H1 (cell line): ENCODE measurements around the gene CEMP1. TPM values are rescaled to one million over a fixed set of nuclear protein-coding genes. Genes with fewer than 3 reads are reported as not detected.

Source experiments
- CEBPB ChIP-seq: IDR thresholded peaks from 2 replicates; pipeline ENCODE4 v1.6.1; 2012; ENCODE audit warnings: low read depth, low read length
- GTF2F1 ChIP-seq: IDR thresholded peaks from 2 replicates; pipeline ENCODE4 v1.6.1; 2012; ENCODE audit warnings: low read depth, low read length, improper control_type of control experiment, borderline replicate concordance
- MAFK ChIP-seq: IDR thresholded peaks from 2 replicates; pipeline ENCODE4 v1.6.1; 2012; ENCODE audit warnings: low read depth, mild to moderate bottlenecking, improper control_type of control experiment, low read length
- NRF1 ChIP-seq: IDR thresholded peaks from 2 replicates; pipeline ENCODE4 v1.6.1; 2011; ENCODE audit warnings: mild to moderate bottlenecking, low read depth, low read length, improper control_type of control experiment
- PHF8 ChIP-seq: fragments of 200-600 bp; sonication (generic); conservative IDR thresholded peaks from 2 replicates; pipeline ENCODE4 v1.7.1; 2012; ENCODE audit warnings: low read depth, mild to moderate bottlenecking, inconsistent platforms, low read length, moderate library complexity
- RBBP5 ChIP-seq: IDR thresholded peaks from 2 replicates; pipeline ENCODE4 v1.7.1; 2012; ENCODE audit warnings: low read depth, mild to moderate bottlenecking, inconsistent platforms, low read length, moderate library complexity, borderline replicate concordance
- SIN3A ChIP-seq, 2 experiments: IDR thresholded peaks in 1 of 2; conservative IDR thresholded peaks in 1 of 2; 2 replicates each; pipeline ENCODE4 v1.6.1; 2011 to 2012; ENCODE audit warnings: low read length in 2 of 2, improper control_type of control experiment in 1 of 2, low read depth in 1 of 2, mild to moderate bottlenecking in 1 of 2
- SP1 ChIP-seq: IDR thresholded peaks from 2 replicates; pipeline ENCODE4 v1.6.1; 2011; ENCODE audit warnings: low read depth, low read length
- USF2 ChIP-seq: IDR thresholded peaks from 2 replicates; pipeline ENCODE4 v1.6.1; 2011; ENCODE audit warnings: low read length, improper control_type of control experiment
- polyA plus RNA-seq, 7 experiments: library from polyadenylated mRNA; depleted of rRNA in 3 of 7; stranded (reverse) in 5 of 7; unstranded in 2 of 7; fragments of >200 nt in 5 of 7; fragments of 200-250 nt in 2 of 7; gene quantifications; 1 replicate in 5 of 7; 2 replicates in 1 of 7; 4 replicates in 1 of 7; pipeline versions ENCODE4 v1.2.1 to v1.2.3, GENCODE V29; 2011 to 2013; ENCODE audit warnings: missing spikeins in 2 of 7, mixed read lengths in 2 of 7
- total RNA-seq: library from RNA; stranded (reverse); fragmentation: NEBNext Ultra II Directional; extraction: Animal tissue kit (Norgen Biotek cat#: 25700); gene quantifications from 2 replicates; pipeline ENCODE4 v1.2.1, GENCODE V29; 2021

The CEMP1 gene
- total and polyA plus RNA-seq, 2 of the 8 experiments (the other 6 are each of a cell fraction or from before 2014, with no cell fraction given): not detected

DNA sequence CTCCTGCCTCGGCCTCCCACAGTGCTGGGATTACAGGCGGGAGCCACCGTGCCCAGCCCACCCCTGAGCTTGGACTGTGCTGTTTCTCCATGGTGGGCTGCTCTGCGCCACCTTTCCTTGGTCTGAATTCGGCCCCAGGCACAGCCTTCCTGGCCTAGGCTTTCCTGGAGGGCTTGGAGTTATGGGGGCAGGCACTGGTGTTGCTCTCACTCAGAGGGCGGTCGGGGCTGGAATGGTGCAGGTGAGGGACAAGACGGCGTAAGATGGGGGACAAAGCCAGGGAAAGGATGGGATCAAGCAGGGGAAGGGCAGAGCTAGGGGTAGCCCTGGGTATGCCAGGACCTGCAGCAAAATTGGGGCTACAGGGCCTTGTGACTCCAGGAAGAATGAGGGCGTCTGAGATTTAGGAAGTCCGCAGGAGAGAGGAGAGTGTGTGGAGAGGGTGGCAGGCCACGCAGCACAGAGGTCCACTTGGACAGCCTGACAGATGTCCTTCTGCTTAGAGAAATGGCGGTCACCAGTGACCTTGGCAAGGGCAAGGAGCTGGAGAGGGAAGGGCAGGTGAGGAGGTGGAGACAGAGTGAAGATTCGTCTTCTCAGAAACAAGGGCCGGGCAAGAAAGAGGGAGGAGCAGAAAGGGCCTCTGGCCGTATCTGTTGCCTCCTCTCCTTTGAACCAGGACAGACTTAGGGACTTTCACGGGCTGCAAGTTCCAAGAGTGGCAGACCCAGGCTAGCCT, 19.0 kb downstream of the CEMP1 start (continued):
- TF ChIP-seq PHF8: no peak
- no peak for TF ChIP-seq NRF1
- TF ChIP-seq SP1: no peak
- no peak for TF ChIP-seq GTF2F1
- TF ChIP-seq SIN3A (conservative IDR thresholded peaks at IDR 0.05 in 1 of 2, IDR thresholded peaks at IDR 0.05 in 1 of 2; ENCODE audit: low read depth in 1 of 2, low read length in 2 of 2): no peak
- TF ChIP-seq RBBP5: no peak
- TF ChIP-seq MAFK: no peak
- TF ChIP-seq USF2: no peak
- TF ChIP-seq CEBPB: no peak
